H9 (cell line): ENCODE results near the gene SOX14. TPM values are rescaled to one million over a fixed set of nuclear protein-coding genes. Genes with fewer than 3 reads are reported as not detected.

Source experiments
- DNase-seq: peaks from one replicate; pipeline ENCODE4 v3.0.0-alpha.2; 2017
- H2AFZ ChIP-seq: one replicate; pipeline ENCODE4 v1.6.1; 2013; ENCODE audit warnings: mild to moderate bottlenecking, low read length, control low read depth, moderate library complexity
- H2AK5ac ChIP-seq: 2 replicates; pipeline ENCODE4 v1.6.1; 2013; ENCODE audit warnings: low read length, control low read depth, mixed read lengths; ENCODE audit not compliant: insufficient read length
- H2BK120ac ChIP-seq: one replicate; pipeline ENCODE4 v1.6.1; 2013; ENCODE audit warnings: low read depth, mild to moderate bottlenecking, low read length, control low read depth, inconsistent platforms; ENCODE audit not compliant: poor library complexity, severe bottlenecking
- H2BK12ac ChIP-seq: 2 replicates; pipeline ENCODE4 v1.6.1; 2013; ENCODE audit warnings: low read length, control low read depth, mixed read lengths, low read depth; ENCODE audit not compliant: insufficient read length
- H2BK15ac ChIP-seq: 2 replicates; pipeline ENCODE4 v1.6.1; 2013; ENCODE audit warnings: low read depth, low read length, control low read depth
- H2BK20ac ChIP-seq: one replicate; pipeline ENCODE4 v1.6.1; 2013; ENCODE audit warnings: low read depth, mild to moderate bottlenecking, low read length, control low read depth, inconsistent platforms; ENCODE audit not compliant: poor library complexity, severe bottlenecking
- H2BK5ac ChIP-seq: 2 replicates; pipeline ENCODE4 v1.6.1; 2013; ENCODE audit warnings: low read length, control low read depth, mixed read lengths; ENCODE audit not compliant: insufficient read length
- H3K14ac ChIP-seq: 2 replicates; pipeline ENCODE4 v1.6.1; 2013; ENCODE audit warnings: low read length, control low read depth; ENCODE audit not compliant: insufficient read depth
- H3K18ac ChIP-seq: 2 replicates; pipeline ENCODE4 v1.6.1; 2013; ENCODE audit warnings: low read depth, mild to moderate bottlenecking, mixed read lengths, low read length, control low read depth; ENCODE audit not compliant: insufficient read length
- H3K23ac ChIP-seq: 2 replicates; pipeline ENCODE4 v1.6.1; 2013; ENCODE audit warnings: low read length, control low read depth, mixed read lengths, low read depth; ENCODE audit not compliant: insufficient read length
- H3K23me2 ChIP-seq: 2 replicates; pipeline ENCODE4 v1.6.1; 2013; ENCODE audit warnings: low read depth, mild to moderate bottlenecking, mixed read lengths, low read length, control low read depth; ENCODE audit not compliant: insufficient read length, poor library complexity, severe bottlenecking
- H3K27ac ChIP-seq: 2 replicates; pipeline ENCODE4 v1.5.1; 2013; ENCODE audit warnings: low read length, control low read depth, mixed read lengths, low read depth; ENCODE audit not compliant: insufficient read length
- H3K27me3 ChIP-seq: 2 replicates; pipeline ENCODE4 v1.6.1; 2013; ENCODE audit warnings: low read length, control low read depth, inconsistent platforms; ENCODE audit not compliant: insufficient read depth
- H3K4ac ChIP-seq: 2 replicates; pipeline ENCODE4 v1.6.1; 2013; ENCODE audit warnings: low read depth, mild to moderate bottlenecking, control low read depth, inconsistent platforms, low read length, moderate library complexity
- H3K4me1 ChIP-seq: 2 replicates; pipeline ENCODE4 v1.6.1; 2013; ENCODE audit warnings: low read length, control low read depth, inconsistent platforms; ENCODE audit not compliant: insufficient read depth
- H3K4me2 ChIP-seq: 2 replicates; pipeline ENCODE4 v1.6.1; 2013; ENCODE audit warnings: low read length, control low read depth, mixed read lengths; ENCODE audit not compliant: insufficient read length, insufficient read depth
- H3K56ac ChIP-seq: 2 replicates; pipeline ENCODE4 v1.6.1; 2013; ENCODE audit warnings: low read depth, mild to moderate bottlenecking, mixed read lengths, low read length, control low read depth; ENCODE audit not compliant: insufficient read length
- H3K79me1 ChIP-seq: 2 replicates; pipeline ENCODE4 v1.6.1; 2013; ENCODE audit warnings: low read depth, mild to moderate bottlenecking, moderate library complexity, low read length, control low read depth, inconsistent platforms; ENCODE audit not compliant: insufficient read depth, poor library complexity, severe bottlenecking
- H3K79me2 ChIP-seq: 2 replicates; pipeline ENCODE4 v1.6.1; 2013; ENCODE audit warnings: low read length, control low read depth, inconsistent platforms; ENCODE audit not compliant: insufficient read depth
- H3K9ac ChIP-seq: 2 replicates; pipeline ENCODE4 v1.6.1; 2013; ENCODE audit warnings: low read length, control low read depth, mixed read lengths; ENCODE audit not compliant: insufficient read length; ENCODE audit errors: extremely low read depth
- H3K9me3 ChIP-seq: one replicate; pipeline ENCODE4 v1.6.1; 2013; ENCODE audit warnings: low read depth, low read length, inconsistent platforms; ENCODE audit not compliant: control insufficient read depth
- H3T11ph ChIP-seq: one replicate; pipeline ENCODE4 v1.6.1; 2013; ENCODE audit warnings: mild to moderate bottlenecking, low read length, control low read depth, inconsistent platforms
- H4K20me1 ChIP-seq: one replicate; pipeline ENCODE4 v1.6.1; 2013; ENCODE audit not compliant: control insufficient read depth, insufficient read length, insufficient read depth
- H4K5ac ChIP-seq: 2 replicates; pipeline ENCODE4 v1.6.1; 2013; ENCODE audit warnings: low read depth, mild to moderate bottlenecking, mixed read lengths, low read length, control low read depth; ENCODE audit not compliant: insufficient read length
- H4K8ac ChIP-seq: replicated peaks from 2 replicates; pipeline ENCODE4 v1.6.1; 2013; ENCODE audit warnings: low read length, control low read depth, mixed read lengths, low read depth; ENCODE audit not compliant: insufficient read length
- H4K91ac ChIP-seq: 2 replicates; pipeline ENCODE4 v1.6.1; 2013; ENCODE audit warnings: low read depth, mild to moderate bottlenecking, moderate library complexity, mixed read lengths, low read length, control low read depth; ENCODE audit not compliant: insufficient read length
- H3K27ac Mint-ChIP-seq, 3 experiments: 2 replicates in 2 of 3; 3 replicates in 1 of 3; pipeline ENCODE4 v1.8.0; 2020 to 2021; ENCODE audit warnings: mixed read lengths in 3 of 3, mild to moderate bottlenecking in 1 of 3, moderate library complexity in 1 of 3
- H3K27me3 Mint-ChIP-seq: 2 replicates; pipeline ENCODE4 v1.8.0; 2021; ENCODE audit warnings: low read depth, mild to moderate bottlenecking, moderate library complexity, mixed read lengths
- H3K36me3 Mint-ChIP-seq, 3 experiments: 2 replicates in 2 of 3; 3 replicates in 1 of 3; pipeline ENCODE4 v1.8.0; 2020 to 2021; ENCODE audit warnings: low read depth in 3 of 3, mixed read lengths in 3 of 3; ENCODE audit not compliant: insufficient read depth in 1 of 3
- H3K4me1 Mint-ChIP-seq, 2 experiments: 2 replicates each; pipeline ENCODE4 v1.8.0; 2020; ENCODE audit warnings: mixed read lengths in 2 of 2
- H3K4me3 Mint-ChIP-seq, 2 experiments: 2 replicates in 1 of 2; 3 replicates in 1 of 2; pipeline ENCODE4 v1.8.0; 2020 to 2021; ENCODE audit warnings: mild to moderate bottlenecking in 2 of 2, mixed read lengths in 2 of 2, moderate library complexity in 1 of 2
- H3K9me3 Mint-ChIP-seq, 2 experiments: 2 replicates in 1 of 2; 3 replicates in 1 of 2; pipeline ENCODE4 v1.8.0; 2020; ENCODE audit warnings: mild to moderate bottlenecking in 2 of 2, mixed read lengths in 2 of 2, moderate library complexity in 1 of 2
- CTCF ChIP-seq: fragments of 200-600 bp; sonication (generic); conservative IDR thresholded peaks from 3 replicates; pipeline ENCODE4 v1.8.0; 2021; ENCODE audit warnings: antibody characterized with exemption, mild to moderate bottlenecking
- WGBS: extraction: QIAGEN DNeasy Blood & Tissue Kit; methylation state at CpG from one replicate; pipeline ENCODE4 v1.1.7; 2013; ENCODE audit warnings: missing lambda C conversion rate, low lambda C conversion rate, mixed read lengths; ENCODE audit not compliant: insufficient read length; ENCODE audit errors: extremely low coverage; 5-methylcytosine and 5-hydroxymethylcytosine counted together
- total RNA-seq: library from RNA; stranded (reverse); gene quantifications from 2 replicates; pipeline ENCODE4 v1.2.1, GENCODE V29; 2021

The SOX14 gene
- total RNA-seq, 1 experiment from 2014 or later: 0.57 TPM

GRCh38 chr3:137766876-137767537, 2.9 kb downstream of the SOX14 start:
- H3K4me3 Mint-ChIP-seq: peak overlapping the region; percentile 26 to 83; a peak in 4 of 5 replicates
- Histone ChIP-seq H2BK5ac (no peak overlapping the region), H4K91ac (no peak overlapping the region), H3T11ph (no peak overlapping the region), H3K14ac (no peak overlapping the region), H3K27me3 (peaks cover 89% of the 10 kb centered on the region), H3K9me3 (no peaks in the 10 kb centered on the region), H2AK5ac (no peak overlapping the region), H3K23ac (no peak overlapping the region), H3K27ac (no peak overlapping the region), H3K4ac (no peak overlapping the region), H3K79me2 (no peaks in the 10 kb centered on the region), H2BK12ac (no peak overlapping the region), H3K9ac (no peak overlapping the region), H3K79me1 (no peaks in the 10 kb centered on the region), H3K23me2 (peaks cover 28% of the 10 kb centered on the region), H4K5ac (no peak overlapping the region), H3K4me2 (peak overlapping the region; percentile 68), H4K8ac (no peak overlapping the region), H3K4me1 (0 out of 2 replicates have a peak, but pooled peaks cover 2% of the 10 kb centered on the region), H2AFZ (no peak overlapping the region), H2BK120ac (no peak overlapping the region), H2BK20ac (no peak overlapping the region), H3K18ac (no peak overlapping the region), H4K20me1 (no peaks in the 10 kb centered on the region), H2BK15ac (no peak overlapping the region), H3K56ac (no peak overlapping the region)
- H3K4me1 Mint-ChIP-seq: peaks cover 82 to 89% of the 10 kb centered on the region in 2 experiments
- TF ChIP-seq CTCF: no peak
- peak; percentile 62 for DNase-seq
- H3K9me3 Mint-ChIP-seq: no peaks in the 10 kb centered on the region; a peak in 1 of 5 replicates
- no peak overlapping the region; a peak in 1 of 7 replicates for H3K27ac Mint-ChIP-seq
- H3K27me3 Mint-ChIP-seq: peaks cover 100% of the 10 kb centered on the region
- H3K36me3 Mint-ChIP-seq: peaks cover 0 to 1% (median 0%) of the 10 kb centered on the region in 3 experiments; a peak in 1 of 7 replicates
- WGBS: no CpG with 5 or more reads among the region's 22 CpGs
